ENCODE measurements around the gene TIMM8B.

TIMM8B gene

GRCh38 chr11:112037527-112037926 lies 49.0 kb downstream of the TIMM8B start:
- no peak for TF ChIP-seq CTCF (conservative IDR thresholded peaks at IDR 0.05; ENCODE audit: low read length)
- TF ChIP-seq EZH2phosphoT487 (IDR thresholded peaks at IDR 0.05; ENCODE audit: borderline replicate concordance): no peak
- H3K4me3 ChIP-seq (ENCODE audit: low read length, poor library complexity, severe bottlenecking): no peak overlapping the region
- peaks cover 8% of the 10 kb centered on the region for H4K20me1 ChIP-seq (ENCODE audit: insufficient read depth, low read length, poor library complexity, severe bottlenecking)
- H3K9me2 ChIP-seq (replicated peaks; ENCODE audit: low read depth, low read length): no peaks in the 10 kb centered on the region
- no peaks in the 10 kb centered on the region for H3K27me3 ChIP-seq (ENCODE audit: insufficient read depth, low read length, poor library complexity, severe bottlenecking)
- no peaks in the 10 kb centered on the region for H3K79me2 ChIP-seq (ENCODE audit: insufficient read depth, low read length)
- H3K9me3 ChIP-seq (ENCODE audit: insufficient read depth, low read depth, low read length): no peaks in the 10 kb centered on the region
- H2AFZ ChIP-seq (ENCODE audit: low read length): no peak overlapping the region
- no peak overlapping the region for H3K9ac ChIP-seq (ENCODE audit: low read depth, low read length, poor library complexity, severe bottlenecking)
- H3K36me3 ChIP-seq (ENCODE audit: insufficient read depth, low read length): peaks cover 57% of the 10 kb centered on the region
- H3F3A ChIP-seq (ENCODE audit: low read depth): no peaks in the 10 kb centered on the region
- H3K4me1 ChIP-seq (ENCODE audit: insufficient read depth, low read length, poor library complexity, severe bottlenecking): peaks cover 13% of the 10 kb centered on the region
- H3K4me2 ChIP-seq (ENCODE audit: low read depth, low read length, poor library complexity, severe bottlenecking): no peak overlapping the region

Data from Loucy (cell line).